ENCODE results near the gene CD28. TPM values are rescaled to one million over a fixed set of nuclear protein-coding genes. Genes with fewer than 3 reads are reported as not detected.

CD28 gene
- total and polyA plus RNA-seq, 4 donors = 0.14 to 3.0 (median 0.92) TPM

GRCh38 chr2:203734276-203734983, 28.0 kb downstream of the CD28 start:
- Histone ChIP-seq H3K4me3 (no peak overlapping the region), H3K36me3 (ENCODE audit: control insufficient read depth in 4 of 4, insufficient read depth in 4 of 4, low read length in 4 of 4) (no peaks in the 10 kb centered on the region), H3K27ac (ENCODE audit: low read depth in 1 of 2, low read length in 1 of 2) (no peak overlapping the region), H3K4me1 (ENCODE audit: control insufficient read depth in 5 of 5, insufficient read depth in 5 of 5, low read length in 5 of 5) (peaks cover 0 to 1% (median 0%) of the 10 kb centered on the region in 5 donors), H3K9ac (ENCODE audit: insufficient read depth in 1 of 2, low read length in 2 of 2) (no peak overlapping the region), H3K9me3 (ENCODE audit: control insufficient read depth in 4 of 4, insufficient read depth in 3 of 4, low read length in 3 of 4) (no peaks in the 10 kb centered on the region), H3K27me3 (ENCODE audit: control insufficient read depth in 3 of 3, insufficient read depth in 3 of 3, low read length in 2 of 3) (no peaks in the 10 kb centered on the region)
- DNase-seq (no peak), ATAC-seq (ENCODE audit: insufficient read depth, low FRiP score) (no peak)
- TF ChIP-seq, protein P1, sequence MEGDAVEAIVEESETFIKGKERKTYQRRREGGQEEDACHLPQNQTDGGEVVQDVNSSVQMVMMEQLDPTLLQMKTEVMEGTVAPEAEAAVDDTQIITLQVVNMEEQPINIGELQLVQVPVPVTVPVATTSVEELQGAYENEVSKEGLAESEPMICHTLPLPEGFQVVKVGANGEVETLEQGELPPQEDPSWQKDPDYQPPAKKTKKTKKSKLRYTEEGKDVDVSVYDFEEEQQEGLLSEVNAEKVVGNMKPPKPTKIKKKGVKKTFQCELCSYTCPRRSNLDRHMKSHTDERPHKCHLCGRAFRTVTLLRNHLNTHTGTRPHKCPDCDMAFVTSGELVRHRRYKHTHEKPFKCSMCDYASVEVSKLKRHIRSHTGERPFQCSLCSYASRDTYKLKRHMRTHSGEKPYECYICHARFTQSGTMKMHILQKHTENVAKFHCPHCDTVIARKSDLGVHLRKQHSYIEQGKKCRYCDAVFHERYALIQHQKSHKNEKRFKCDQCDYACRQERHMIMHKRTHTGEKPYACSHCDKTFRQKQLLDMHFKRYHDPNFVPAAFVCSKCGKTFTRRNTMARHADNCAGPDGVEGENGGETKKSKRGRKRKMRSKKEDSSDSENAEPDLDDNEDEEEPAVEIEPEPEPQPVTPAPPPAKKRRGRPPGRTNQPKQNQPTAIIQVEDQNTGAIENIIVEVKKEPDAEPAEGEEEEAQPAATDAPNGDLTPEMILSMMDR (IDR thresholded peaks at IDR 0.05; ENCODE audit: control extremely low read depth, extremely low read depth) = no peak
- 97 to 98% methylated on average over 12 of the region's 12 CpGs for WGBS, 2 donors

DNA sequence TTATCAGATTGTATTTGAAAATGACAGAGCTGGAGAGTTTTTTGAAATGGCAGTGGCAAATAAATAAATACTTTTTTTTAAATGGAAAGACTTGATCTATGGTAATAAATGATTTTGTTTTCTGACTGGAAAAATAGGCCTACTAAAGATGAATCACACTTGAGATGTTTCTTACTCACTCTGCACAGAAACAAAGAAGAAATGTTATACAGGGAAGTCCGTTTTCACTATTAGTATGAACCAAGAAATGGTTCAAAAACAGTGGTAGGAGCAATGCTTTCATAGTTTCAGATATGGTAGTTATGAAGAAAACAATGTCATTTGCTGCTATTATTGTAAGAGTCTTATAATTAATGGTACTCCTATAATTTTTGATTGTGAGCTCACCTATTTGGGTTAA, 30.9 kb downstream of the CD28 start:
- ATAC-seq (ENCODE audit: insufficient read depth, low FRiP score) (no peak), DNase-seq (no peak)
- TF ChIP-seq, protein P1 (IDR thresholded peaks at IDR 0.05; ENCODE audit: control extremely low read depth, extremely low read depth) = no peak
- Histone ChIP-seq H3K4me1 (ENCODE audit: control insufficient read depth in 5 of 5, insufficient read depth in 5 of 5, low read length in 5 of 5) (no peaks in the 10 kb centered on the region), H3K4me3 (no peak overlapping the region), H3K27ac (ENCODE audit: low read depth in 1 of 2, low read length in 1 of 2) (no peak overlapping the region), H3K27me3 (ENCODE audit: control insufficient read depth in 3 of 3, insufficient read depth in 3 of 3, low read length in 2 of 3) (no peaks in the 10 kb centered on the region), H3K9ac (ENCODE audit: insufficient read depth in 1 of 2, low read length in 2 of 2) (no peak overlapping the region), H3K36me3 (ENCODE audit: control insufficient read depth in 4 of 4, insufficient read depth in 4 of 4, low read length in 4 of 4) (no peaks in the 10 kb centered on the region), H3K9me3 (ENCODE audit: control insufficient read depth in 4 of 4, insufficient read depth in 3 of 4, low read length in 3 of 4) (no peaks in the 10 kb centered on the region)
- WGBS, 2 donors = 91 to 93% methylated on average over 1 of the region's 1 CpG

- H3K4me1 ChIP-seq (ENCODE audit: control insufficient read depth in 5 of 5, insufficient read depth in 5 of 5, low read length in 5 of 5) = no peaks in the 10 kb centered on the region
- WGBS, 2 donors = 85% methylated on average over 2 of the region's 2 CpGs
- no peak for ATAC-seq (ENCODE audit: insufficient read depth, low FRiP score)
Measured at GRCh38 chr2:203739351-203739750, 32.9 kb downstream of the CD28 start.

More at GRCh38 chr2:203739351-203739750, 32.9 kb downstream of the CD28 start:
- no peak for DNase-seq
- Histone ChIP-seq H3K27me3 (ENCODE audit: control insufficient read depth in 3 of 3, insufficient read depth in 3 of 3, low read length in 2 of 3) (no peaks in the 10 kb centered on the region), H3K27ac (ENCODE audit: low read depth in 1 of 2, low read length in 1 of 2) (no peak overlapping the region), H3K4me3 (no peak overlapping the region), H3K9ac (ENCODE audit: insufficient read depth in 1 of 2, low read length in 2 of 2) (no peak overlapping the region), H3K36me3 (ENCODE audit: control insufficient read depth in 4 of 4, insufficient read depth in 4 of 4, low read length in 4 of 4) (no peaks in the 10 kb centered on the region), H3K9me3 (ENCODE audit: control insufficient read depth in 4 of 4, insufficient read depth in 3 of 4, low read length in 3 of 4) (no peaks in the 10 kb centered on the region)
- TF ChIP-seq, protein P1 (IDR thresholded peaks at IDR 0.05; ENCODE audit: control extremely low read depth, extremely low read depth) = no peak
